Occipital lobe (tissue), 2 donors: ENCODE measurements around the gene KIF26A. TPM values are rescaled to one million over a fixed set of nuclear protein-coding genes. Genes with fewer than 3 reads are reported as not detected.

Source experiments
- DNase-seq: peaks from one replicate; lab custom pipeline; 2025; lab: John Stamatoyannopoulos, UW
- total RNA-seq: library from RNA; depleted of rRNA; stranded (reverse); fragments of >200 nt; gene quantifications from one replicate; pipeline ENCODE4 v1.2.3, GENCODE V29; 2014

The KIF26A gene
- total RNA-seq, 1 donor from 2014 or later = 13.1 TPM

GRCh38 chr14:104101086-104101621, 37.2 kb upstream of the KIF26A start:
- no peak for DNase-seq

GRCh38 chr14:104101651-104102281, 36.6 kb upstream of the KIF26A start:
- DNase-seq = no peak

DNA sequence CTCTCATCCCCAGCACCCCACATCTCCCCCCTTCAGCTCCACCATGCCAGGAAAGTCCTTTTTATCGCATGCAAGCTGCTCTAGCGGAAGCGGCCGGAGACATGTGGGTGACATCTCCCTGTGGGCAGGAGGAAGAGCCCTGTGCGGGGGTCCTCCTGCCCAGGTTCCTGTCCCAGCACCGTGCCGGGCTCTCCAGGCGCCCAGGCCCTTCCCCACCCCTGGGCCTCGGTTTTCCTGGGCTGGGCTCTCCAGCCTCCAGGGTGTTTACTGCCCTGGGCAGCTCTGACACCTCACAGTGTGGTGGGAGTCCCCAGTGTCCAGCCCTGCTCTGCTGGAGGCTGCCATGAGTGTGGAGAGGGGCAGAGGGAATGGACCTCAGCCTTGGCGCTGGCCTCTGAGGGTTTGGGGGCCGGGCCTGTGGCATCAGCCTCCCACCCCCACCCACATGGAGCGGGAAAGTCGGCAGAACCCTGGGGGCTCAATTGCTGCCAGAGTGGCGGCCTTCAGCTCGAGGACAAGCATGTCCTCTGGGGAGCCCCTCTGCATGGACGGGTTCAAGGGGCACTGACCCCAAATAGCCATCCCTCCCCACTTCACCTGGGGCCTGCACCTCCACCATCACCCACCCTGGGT, 36.0 kb upstream of the KIF26A start:
- DNase-seq = no peak

DNA sequence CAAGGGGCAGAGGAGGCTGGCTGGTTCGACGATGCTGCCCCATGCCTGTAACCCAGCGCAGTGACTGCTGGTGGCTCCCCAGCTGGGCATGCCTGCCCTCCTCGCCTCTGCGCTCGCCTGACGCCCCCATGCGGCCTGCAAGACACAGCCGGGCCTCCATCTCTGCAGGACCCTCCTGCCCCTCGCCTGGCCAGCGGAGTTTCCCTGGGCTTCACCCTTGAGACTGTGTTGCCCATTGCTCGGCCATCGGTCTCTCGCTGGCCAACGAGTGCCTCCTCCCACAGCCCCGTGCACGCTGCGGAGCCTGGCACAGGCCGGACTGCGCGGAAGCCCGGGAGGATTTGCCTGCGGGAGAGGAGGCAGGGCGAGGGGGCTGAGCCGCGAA, 35.3 kb upstream of the KIF26A start:
- DNase-seq = no peak

DNA sequence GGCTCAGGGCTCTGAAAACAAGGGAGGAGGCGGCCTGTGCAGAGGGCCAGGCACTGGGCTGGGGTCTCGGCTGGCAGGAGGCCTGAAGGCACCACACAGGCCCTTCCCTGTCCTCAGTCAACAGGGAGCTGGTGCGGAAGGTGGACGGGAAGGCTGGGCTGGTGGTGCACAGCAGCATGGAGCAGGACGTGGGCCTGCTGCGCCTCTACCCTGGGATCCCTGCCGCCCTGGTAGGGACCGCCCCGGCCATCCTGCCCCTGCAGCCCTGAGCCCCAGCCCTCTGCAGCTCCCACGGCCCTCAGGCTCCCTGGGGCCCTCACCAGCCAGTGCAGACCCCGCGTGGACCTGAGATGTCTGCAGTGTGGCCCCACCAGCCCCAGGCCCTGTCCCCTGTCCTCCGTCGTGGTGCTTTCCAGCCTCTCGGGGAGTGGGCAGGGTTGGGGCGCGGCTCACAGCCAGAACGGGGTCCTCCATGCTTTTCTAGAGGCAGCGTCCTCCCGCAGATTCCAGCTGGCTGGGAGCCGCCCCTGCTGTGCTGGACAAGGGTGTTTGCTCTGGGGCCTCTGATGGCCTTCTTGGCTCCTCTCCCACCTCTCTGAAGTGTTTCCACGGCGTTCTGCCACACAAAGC, 34.8 kb upstream of the KIF26A start:
- DNase-seq = no peak

- no peak for DNase-seq
Observed at GRCh38 chr14:104104076-104104901, 34.1 kb upstream of the KIF26A start.

DNA sequence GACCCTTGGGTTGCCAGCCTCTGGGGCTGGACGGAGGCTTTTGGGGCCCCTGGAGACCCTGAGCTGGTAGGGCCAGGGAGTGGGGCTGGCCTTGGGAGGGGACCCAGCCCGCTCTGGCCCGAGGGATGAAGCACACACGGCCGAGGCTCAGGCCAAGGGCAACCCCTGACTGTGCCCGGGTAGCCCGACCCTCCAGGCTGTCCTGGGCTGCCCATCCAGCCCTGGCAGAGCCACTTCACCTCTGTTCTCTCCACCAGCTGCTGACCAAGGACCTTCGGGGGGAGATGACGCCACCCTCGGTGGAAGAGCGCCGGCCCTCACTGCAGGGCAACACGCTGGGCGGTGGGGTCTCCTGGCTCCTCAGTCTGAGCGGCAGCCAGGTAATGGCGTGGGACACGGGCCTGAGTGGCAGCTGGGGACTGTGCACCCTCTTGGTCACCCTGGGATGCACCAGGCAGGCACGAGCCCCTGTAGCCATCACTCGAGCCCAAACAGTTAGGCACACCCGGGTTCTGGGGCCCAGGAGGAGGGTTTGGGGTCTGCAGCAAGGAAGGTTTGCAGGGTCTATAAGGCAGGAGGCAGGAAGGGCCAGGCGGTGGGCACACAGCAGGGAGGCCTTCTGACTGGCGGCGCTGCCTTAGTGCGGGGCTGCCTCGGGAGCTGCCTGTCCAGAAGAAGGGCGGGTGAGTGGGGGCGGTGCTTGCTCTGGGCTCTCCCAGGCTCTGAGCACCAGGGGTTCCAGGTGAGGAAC, 33.1 kb upstream of the KIF26A start:
- no peak for DNase-seq

DNA sequence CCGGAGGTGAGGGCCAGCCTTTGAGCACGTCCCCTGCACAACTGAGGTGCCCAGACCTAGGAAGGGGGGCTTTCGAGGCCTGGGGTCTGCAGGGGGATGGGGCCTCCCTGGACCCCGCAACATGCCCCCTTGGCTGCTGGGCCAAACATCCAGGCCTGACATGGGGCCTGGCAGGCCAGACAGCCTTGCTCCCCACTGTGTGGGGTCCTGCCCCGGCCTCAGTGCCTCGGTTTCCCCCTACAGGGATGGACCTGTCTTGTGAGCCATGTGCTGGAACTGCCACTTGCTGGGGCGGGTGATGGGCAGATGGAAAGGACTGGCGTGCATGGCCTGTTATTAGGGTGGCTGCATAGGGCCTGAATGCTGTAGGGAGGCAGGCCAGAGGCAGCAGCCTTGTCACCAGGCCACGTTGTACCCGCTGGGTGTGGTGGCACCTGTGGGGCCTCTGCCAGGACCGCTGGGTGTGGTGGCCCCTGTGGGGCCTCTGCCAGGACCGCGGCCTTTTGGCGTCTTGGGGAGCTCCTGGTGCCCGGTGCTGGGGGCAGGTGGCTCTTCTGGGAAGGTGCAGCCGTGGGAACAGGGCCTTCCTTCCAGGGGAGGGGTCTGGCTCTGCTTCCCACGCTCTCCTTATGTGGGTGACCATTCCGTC, 32.4 kb upstream of the KIF26A start:
- no peak for DNase-seq

GRCh38 chr14:104106471-104106991, 31.9 kb upstream of the KIF26A start:
- no peak for DNase-seq

- no peak for DNase-seq
Observed at GRCh38 chr14:104107101-104107581, 31.2 kb upstream of the KIF26A start.

DNA sequence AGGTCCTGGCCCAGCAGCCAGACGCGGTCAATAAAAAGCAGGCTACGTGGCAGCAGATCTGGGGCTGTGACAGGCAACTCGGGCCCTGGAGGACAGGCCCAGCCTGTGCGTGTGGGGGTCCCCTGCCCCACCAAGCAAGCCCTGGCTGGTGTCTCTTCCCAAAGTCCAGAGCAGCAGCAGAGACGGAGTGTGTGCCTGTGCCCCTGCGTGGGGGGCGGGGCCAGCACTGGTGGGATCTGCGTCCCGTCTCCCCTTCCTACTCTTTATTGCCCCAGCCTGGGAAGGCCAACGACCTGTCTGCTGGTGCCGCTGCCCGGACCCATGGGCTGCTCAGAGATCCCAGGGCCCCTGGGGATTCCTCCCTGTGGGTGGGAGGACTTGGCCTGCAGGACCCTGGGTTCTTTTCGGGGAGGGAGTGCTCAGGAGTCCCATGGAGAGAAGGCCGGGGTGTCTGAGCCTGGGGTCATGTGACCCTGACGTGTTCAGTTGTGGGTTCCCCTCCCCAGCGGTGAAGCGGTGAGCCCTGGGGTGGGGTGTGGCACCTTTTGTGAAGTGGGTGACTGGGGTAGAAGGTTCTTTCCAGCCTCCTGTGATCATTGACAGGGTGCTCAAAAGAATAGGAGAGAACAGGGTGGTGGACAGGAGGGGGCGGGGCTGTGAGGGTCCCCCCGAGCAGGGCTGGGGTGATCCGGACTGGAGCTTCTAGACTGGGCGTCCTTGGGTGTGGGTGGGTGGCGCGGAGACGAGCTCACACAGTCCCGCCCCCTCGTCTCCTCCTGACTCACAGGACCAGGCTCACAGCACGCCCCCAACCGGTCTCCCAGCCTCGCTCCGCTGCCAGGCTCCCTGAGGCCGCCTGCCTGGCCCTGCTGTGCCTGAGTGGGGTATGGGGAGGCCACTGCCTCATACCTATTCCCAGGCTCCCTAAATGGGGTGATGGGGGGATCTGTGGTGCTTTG, 30.5 kb upstream of the KIF26A start:
- DNase-seq = no peak

DNA sequence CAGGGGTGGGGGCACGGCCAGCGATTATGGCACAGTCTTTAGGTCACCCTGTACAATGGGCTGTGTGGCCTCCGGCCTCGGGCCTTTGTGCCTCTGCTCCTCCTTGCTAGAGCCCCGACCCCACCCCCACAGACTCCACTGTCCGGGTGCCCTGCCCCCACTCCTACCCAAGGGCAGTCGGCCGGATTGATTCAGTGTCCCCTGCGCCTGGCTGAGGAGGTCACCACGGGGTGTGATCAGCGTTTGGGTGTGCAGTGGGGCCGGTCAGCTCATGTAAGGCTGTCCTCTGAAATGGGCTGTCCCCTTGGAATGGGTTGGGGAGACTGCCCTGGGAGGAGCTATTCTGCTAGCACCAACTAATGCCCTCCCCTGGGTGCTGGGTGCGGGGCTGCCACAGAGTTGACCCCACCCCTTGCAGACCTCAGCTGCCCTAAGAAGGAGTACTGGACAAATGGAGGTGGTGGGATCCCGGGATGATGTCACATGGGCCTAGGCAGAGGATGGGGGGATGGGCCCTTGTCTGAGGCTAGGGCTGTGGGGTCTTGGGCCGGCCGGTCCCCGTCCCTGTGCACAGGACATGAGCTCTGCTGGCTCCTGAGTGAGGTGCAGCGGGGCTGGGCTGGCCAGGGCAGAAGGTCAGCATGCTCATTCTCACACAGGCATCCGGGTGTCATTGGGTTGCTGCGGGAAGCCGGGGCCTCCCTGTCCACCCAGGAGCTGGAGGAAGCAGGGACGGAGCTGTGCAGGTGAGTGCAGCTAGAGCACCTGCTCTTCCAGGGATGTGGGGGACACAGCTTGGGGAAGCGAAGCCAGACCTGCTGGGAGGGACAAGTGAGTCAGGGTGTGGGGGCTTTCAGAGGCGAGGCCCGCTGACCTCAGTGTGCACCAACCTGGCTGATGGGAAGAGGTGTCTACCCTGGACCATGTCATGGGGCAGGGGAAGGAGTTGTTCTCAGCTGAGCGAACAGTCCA, 29.5 kb upstream of the KIF26A start:
- no peak for DNase-seq

- DNase-seq = no peak
Observed at GRCh38 chr14:104109731-104110361, 28.5 kb upstream of the KIF26A start.

- no peak for DNase-seq
Observed at GRCh38 chr14:104110491-104111209, 27.7 kb upstream of the KIF26A start.

GRCh38 chr14:104111301-104112112, 26.9 kb upstream of the KIF26A start:
- DNase-seq = no peak

DNA sequence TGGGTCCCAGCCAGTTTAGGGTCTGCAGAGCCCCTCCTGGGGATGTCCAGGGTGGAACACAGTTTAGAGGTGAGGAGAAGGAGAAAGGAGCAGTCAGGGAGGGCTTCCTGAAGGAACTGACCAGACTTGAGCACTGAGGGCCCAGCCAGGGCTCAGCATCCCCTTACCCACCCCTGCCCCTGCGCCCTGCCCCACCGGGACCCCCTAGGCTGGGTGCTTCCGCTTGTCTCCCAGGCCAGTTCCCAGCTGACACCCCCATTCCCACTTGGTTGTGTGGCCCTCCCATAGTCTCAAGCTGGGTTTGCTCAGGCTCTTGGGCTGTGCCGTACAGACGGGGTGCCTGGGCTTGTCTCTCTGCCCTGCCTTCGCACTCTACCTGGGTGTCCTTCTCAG, 26.3 kb upstream of the KIF26A start:
- no peak for DNase-seq
